SK-N-SH treated with all-trans-retinoic acid at 6 μM for 48 hours (cell line): ENCODE results near the gene ASTN2.

Source experiments
- ATAC-seq: fragments of 200-7000 bp; cut with Tn5 transposase; 3 replicates; pipeline ENCODE4 v1.9.1; 2020; ENCODE audit warnings: mild to moderate bottlenecking, moderate library complexity
- BACH2 ChIP-seq: fragments of 250-450 bp; sonication (Bioruptor Pico); IDR thresholded peaks from 2 replicates; pipeline ENCODE4 v1.9.0; 2021; ENCODE audit warnings: mild to moderate bottlenecking, borderline replicate concordance
- CREB5 ChIP-seq: fragments of 250-450 bp; sonication (Bioruptor Pico); IDR thresholded peaks from 2 replicates; pipeline ENCODE4 v1.5.1; 2020; ENCODE audit warnings: low read depth, mild to moderate bottlenecking, moderate library complexity
- CSDC2 ChIP-seq: fragments of 250-450 bp; sonication (Bioruptor Pico); IDR thresholded peaks from 2 replicates; pipeline ENCODE4 v1.5.0; 2020; ENCODE audit warnings: mild to moderate bottlenecking, moderate library complexity
- CSRNP3 ChIP-seq: fragments of 250-450 bp; sonication (Bioruptor Pico); IDR thresholded peaks from 2 replicates; pipeline ENCODE4 v1.5.1; 2021; ENCODE audit warnings: mild to moderate bottlenecking, moderate library complexity
- GLIS3 ChIP-seq: fragments of 250-450 bp; sonication (Bioruptor Pico); IDR thresholded peaks from 2 replicates; pipeline ENCODE4 v1.5.0; 2020; ENCODE audit warnings: mild to moderate bottlenecking, moderate library complexity
- ISL1 ChIP-seq: fragments of 250-450 bp; sonication (Bioruptor Pico); IDR thresholded peaks from 2 replicates; pipeline ENCODE4 v2.1.2; 2022; ENCODE audit warnings: mild to moderate bottlenecking, moderate library complexity
- OSR1 ChIP-seq: fragments of 250-450 bp; sonication (Bioruptor Pico); IDR thresholded peaks from 2 replicates; pipeline ENCODE4 v1.8.0; 2022; ENCODE audit warnings: moderate library complexity, mild to moderate bottlenecking, inconsistent platforms
- PATZ1 ChIP-seq: fragments of 250-450 bp; sonication (Bioruptor Pico); IDR thresholded peaks from 2 replicates; pipeline ENCODE4 v1.8.0; 2020; ENCODE audit warnings: mild to moderate bottlenecking, moderate library complexity, borderline replicate concordance
- SNAI2 ChIP-seq: fragments of 250-450 bp; sonication (Bioruptor Pico); IDR thresholded peaks from 2 replicates; pipeline ENCODE4 v1.5.0; 2020; ENCODE audit warnings: mild to moderate bottlenecking, moderate library complexity
- TCF4 ChIP-seq: fragments of 250-450 bp; sonication (Bioruptor Pico); IDR thresholded peaks from 2 replicates; pipeline ENCODE4 v1.8.0; 2021; ENCODE audit warnings: mild to moderate bottlenecking, moderate library complexity, borderline replicate concordance
- TOX ChIP-seq: fragments of 250-450 bp; sonication (Bioruptor Pico); IDR thresholded peaks from 2 replicates; pipeline ENCODE4 v1.8.0; 2021; ENCODE audit warnings: mild to moderate bottlenecking, moderate library complexity, borderline replicate concordance
- ZC3H10 ChIP-seq: fragments of 250-450 bp; sonication (Bioruptor Pico); IDR thresholded peaks from 2 replicates; pipeline ENCODE4 v1.5.1; 2021; ENCODE audit warnings: mild to moderate bottlenecking, moderate library complexity
- ZFP30 ChIP-seq: fragments of 450-650 bp; formaldehyde crosslinking; IDR thresholded peaks from 2 replicates; pipeline ENCODE4 v1.5.0; 2022; ENCODE audit warnings: mild to moderate bottlenecking, moderate library complexity
- ZNF70 ChIP-seq: fragments of 450-650 bp; formaldehyde crosslinking; IDR thresholded peaks from 2 replicates; pipeline ENCODE4 v1.5.0; 2020; ENCODE audit warnings: mild to moderate bottlenecking, moderate library complexity
- ZNF8 ChIP-seq: fragments of 450-650 bp; formaldehyde crosslinking; IDR thresholded peaks from 2 replicates; pipeline ENCODE4 v1.5.0; 2020; ENCODE audit warnings: mild to moderate bottlenecking, moderate library complexity
- TF ChIP-seq, protein P1 (sequence below): fragments of 250-450 bp; sonication (Bioruptor Pico); IDR thresholded peaks from 2 replicates; pipeline ENCODE4 v1.8.0; 2021; ENCODE audit warnings: low read depth, mild to moderate bottlenecking, moderate library complexity, borderline replicate concordance
- TF ChIP-seq, protein P2 (sequence below): fragments of 250-450 bp; sonication (Bioruptor Pico); IDR thresholded peaks from 2 replicates; pipeline ENCODE4 v1.5.0; 2020; ENCODE audit warnings: mild to moderate bottlenecking, moderate library complexity

ASTN2 gene

GRCh38 chr9:116525611-116526010, 889.2 kb downstream of the ASTN2 start (continued):
- TF ChIP-seq TCF4 (no peak), ISL1 (CRISPR knock-in tag) (no peak), TOX (no peak)
- TF ChIP-seq, protein P1, sequence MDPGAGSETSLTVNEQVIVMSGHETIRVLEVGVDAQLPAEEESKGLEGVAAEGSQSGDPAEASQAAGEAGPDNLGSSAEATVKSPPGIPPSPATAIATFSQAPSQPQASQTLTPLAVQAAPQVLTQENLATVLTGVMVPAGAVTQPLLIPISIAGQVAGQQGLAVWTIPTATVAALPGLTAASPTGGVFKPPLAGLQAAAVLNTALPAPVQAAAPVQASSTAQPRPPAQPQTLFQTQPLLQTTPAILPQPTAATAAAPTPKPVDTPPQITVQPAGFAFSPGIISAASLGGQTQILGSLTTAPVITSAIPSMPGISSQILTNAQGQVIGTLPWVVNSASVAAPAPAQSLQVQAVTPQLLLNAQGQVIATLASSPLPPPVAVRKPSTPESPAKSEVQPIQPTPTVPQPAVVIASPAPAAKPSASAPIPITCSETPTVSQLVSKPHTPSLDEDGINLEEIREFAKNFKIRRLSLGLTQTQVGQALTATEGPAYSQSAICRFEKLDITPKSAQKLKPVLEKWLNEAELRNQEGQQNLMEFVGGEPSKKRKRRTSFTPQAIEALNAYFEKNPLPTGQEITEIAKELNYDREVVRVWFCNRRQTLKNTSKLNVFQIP (CRISPR knock-in tag) = no peak

GRCh38 chr9:116524778-116525470, 889.9 kb downstream of the ASTN2 start:
- TF ChIP-seq ZC3H10 (CRISPR knock-in tag) (no peak), SNAI2 (CRISPR knock-in tag) (no peak), CREB5 (CRISPR knock-in tag) (no peak), ISL1 (CRISPR knock-in tag) (no peak), BACH2 (CRISPR knock-in tag) (no peak), TCF4 (no peak), GLIS3 (CRISPR knock-in tag) (no peak), ZNF8 (CRISPR knock-in tag) (no peak), CSDC2 (CRISPR knock-in tag) (no peak), PATZ1 (CRISPR knock-in tag) (no peak), CSRNP3 (CRISPR knock-in tag) (no peak)
- TF ChIP-seq, protein P2, sequence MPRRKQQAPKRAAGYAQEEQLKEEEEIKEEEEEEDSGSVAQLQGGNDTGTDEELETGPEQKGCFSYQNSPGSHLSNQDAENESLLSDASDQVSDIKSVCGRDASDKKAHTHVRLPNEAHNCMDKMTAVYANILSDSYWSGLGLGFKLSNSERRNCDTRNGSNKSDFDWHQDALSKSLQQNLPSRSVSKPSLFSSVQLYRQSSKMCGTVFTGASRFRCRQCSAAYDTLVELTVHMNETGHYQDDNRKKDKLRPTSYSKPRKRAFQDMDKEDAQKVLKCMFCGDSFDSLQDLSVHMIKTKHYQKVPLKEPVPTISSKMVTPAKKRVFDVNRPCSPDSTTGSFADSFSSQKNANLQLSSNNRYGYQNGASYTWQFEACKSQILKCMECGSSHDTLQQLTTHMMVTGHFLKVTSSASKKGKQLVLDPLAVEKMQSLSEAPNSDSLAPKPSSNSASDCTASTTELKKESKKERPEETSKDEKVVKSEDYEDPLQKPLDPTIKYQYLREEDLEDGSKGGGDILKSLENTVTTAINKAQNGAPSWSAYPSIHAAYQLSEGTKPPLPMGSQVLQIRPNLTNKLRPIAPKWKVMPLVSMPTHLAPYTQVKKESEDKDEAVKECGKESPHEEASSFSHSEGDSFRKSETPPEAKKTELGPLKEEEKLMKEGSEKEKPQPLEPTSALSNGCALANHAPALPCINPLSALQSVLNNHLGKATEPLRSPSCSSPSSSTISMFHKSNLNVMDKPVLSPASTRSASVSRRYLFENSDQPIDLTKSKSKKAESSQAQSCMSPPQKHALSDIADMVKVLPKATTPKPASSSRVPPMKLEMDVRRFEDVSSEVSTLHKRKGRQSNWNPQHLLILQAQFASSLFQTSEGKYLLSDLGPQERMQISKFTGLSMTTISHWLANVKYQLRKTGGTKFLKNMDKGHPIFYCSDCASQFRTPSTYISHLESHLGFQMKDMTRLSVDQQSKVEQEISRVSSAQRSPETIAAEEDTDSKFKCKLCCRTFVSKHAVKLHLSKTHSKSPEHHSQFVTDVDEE (CRISPR knock-in tag) = no peak
- TF ChIP-seq, protein P1 (CRISPR knock-in tag) = no peak
- ATAC-seq = no peak

DNA sequence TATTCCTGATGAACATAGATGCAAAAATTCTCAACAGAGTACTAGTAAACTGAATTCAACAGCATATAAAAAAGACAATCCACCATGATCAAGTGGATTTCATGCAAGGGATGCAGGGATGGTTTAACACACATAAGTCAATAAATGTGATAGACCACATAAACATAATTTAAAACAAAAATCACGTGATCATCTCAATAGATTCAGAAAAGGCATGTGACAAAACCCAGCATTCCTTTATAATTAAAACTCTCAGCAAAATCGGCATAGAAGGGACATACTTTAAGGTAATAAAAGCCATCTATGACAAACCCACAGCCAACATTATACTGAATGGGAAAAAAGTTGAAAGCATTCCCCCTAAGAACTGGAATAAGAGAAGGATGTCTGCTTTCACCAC, 894.6 kb downstream of the ASTN2 start:
- no peak for ATAC-seq
- TF ChIP-seq ZNF70 (CRISPR knock-in tag) (no peak), ZC3H10 (CRISPR knock-in tag) (no peak), BACH2 (CRISPR knock-in tag) (no peak), ZNF8 (CRISPR knock-in tag) (no peak), TCF4 (no peak), SNAI2 (CRISPR knock-in tag) (no peak), ZFP30 (CRISPR knock-in tag) (no peak), OSR1 (CRISPR knock-in tag) (no peak), PATZ1 (CRISPR knock-in tag) (no peak)
